ENCODE results near the gene ZC3H14. TPM values are rescaled to one million over a fixed set of nuclear protein-coding genes. Genes with fewer than 3 reads are reported as not detected.
"Not testable (repeated sequence)": the region's sequence is repeated elsewhere in the genome, so short reads cannot be mapped to it uniquely, and the experiment has no call there.

ZC3H14 gene
- total RNA-seq, 4 donors from 2014 or later, result 52.8 to 71.4 (median 59.3) TPM

DNA sequence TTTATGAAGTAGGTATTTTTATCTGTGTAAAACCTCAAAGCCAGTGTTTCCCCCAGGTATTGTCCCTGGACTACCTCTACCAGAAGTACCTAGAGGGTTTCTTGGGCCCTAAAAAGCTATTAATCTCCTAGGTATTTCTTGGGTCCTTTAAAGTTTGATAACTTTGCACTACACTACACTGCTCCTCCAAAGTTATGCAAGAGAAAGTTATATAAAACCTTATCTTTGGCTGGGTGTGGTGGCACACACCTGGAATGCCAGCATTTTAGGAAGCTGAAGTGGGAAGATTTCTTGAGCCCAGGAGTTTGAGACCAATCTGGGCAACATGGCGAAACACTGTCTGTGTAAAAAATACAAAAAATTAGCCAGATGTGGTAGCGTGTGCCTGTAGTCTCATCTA lies 42.9 kb upstream of the ZC3H14 start:
- DNase-seq (ENCODE audit: low spot score in 2 of 2), result no peak
- Histone ChIP-seq H3K36me3 (peaks cover 0 to 20% (median 0%) of the 10 kb centered on the region in 3 donors), H3K4me1 (peaks cover 0 to 32% (median 0%) of the 10 kb centered on the region in 4 donors), H3K9me3 (peaks cover 0 to 10% (median 1%) of the 10 kb centered on the region in 4 donors), H3K4me3 (no peak overlapping the region), H3K27ac (peak overlapping the region in 1 of 4 donors; percentile 34), H3K27me3 (no peaks in the 10 kb centered on the region)
- 67 to 70% methylated on average over 2 of the region's 2 CpGs for WGBS, 2 donors
- TF ChIP-seq EP300 (IDR thresholded peaks at IDR 0.05) (no peak), POLR2A (IDR thresholded peaks at IDR 0.05) (no peak)
- TF ChIP-seq, protein P1, sequence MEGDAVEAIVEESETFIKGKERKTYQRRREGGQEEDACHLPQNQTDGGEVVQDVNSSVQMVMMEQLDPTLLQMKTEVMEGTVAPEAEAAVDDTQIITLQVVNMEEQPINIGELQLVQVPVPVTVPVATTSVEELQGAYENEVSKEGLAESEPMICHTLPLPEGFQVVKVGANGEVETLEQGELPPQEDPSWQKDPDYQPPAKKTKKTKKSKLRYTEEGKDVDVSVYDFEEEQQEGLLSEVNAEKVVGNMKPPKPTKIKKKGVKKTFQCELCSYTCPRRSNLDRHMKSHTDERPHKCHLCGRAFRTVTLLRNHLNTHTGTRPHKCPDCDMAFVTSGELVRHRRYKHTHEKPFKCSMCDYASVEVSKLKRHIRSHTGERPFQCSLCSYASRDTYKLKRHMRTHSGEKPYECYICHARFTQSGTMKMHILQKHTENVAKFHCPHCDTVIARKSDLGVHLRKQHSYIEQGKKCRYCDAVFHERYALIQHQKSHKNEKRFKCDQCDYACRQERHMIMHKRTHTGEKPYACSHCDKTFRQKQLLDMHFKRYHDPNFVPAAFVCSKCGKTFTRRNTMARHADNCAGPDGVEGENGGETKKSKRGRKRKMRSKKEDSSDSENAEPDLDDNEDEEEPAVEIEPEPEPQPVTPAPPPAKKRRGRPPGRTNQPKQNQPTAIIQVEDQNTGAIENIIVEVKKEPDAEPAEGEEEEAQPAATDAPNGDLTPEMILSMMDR (IDR thresholded peaks at IDR 0.05), result no peak

DNA sequence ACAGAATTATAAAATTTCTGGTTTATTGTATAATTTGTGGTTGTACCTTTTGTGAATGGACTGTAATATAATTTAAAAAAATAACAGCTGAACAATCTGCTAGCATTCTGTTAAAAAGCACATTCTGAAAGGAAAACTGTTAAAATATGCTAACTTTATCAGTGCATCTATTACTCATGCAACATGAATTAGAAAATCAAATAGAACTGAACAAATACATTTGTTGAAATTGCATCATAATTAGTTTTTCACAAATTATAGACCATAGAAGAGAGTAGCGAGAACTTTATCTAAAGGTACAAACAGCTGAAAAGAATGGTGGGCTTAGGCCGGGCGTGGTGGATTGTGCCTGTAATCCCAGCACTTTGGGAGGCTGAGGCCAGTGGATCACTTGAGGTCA lies 41.0 kb upstream of the ZC3H14 start:
- Histone ChIP-seq H3K27me3 (no peaks in the 10 kb centered on the region), H3K4me3 (no peak overlapping the region), H3K9me3 (peaks cover 0 to 10% (median 1%) of the 10 kb centered on the region in 4 donors), H3K4me1 (peaks cover 0 to 29% (median 2%) of the 10 kb centered on the region in 4 donors), H3K36me3 (peaks cover 0 to 15% (median 0%) of the 10 kb centered on the region in 3 donors), H3K27ac (no peak overlapping the region)
- 62 to 64% methylated on average over 3 of the region's 3 CpGs for WGBS, 2 donors
- TF ChIP-seq EP300 (IDR thresholded peaks at IDR 0.05) (no peak), POLR2A (IDR thresholded peaks at IDR 0.05) (no peak)
- TF ChIP-seq, protein P1 (IDR thresholded peaks at IDR 0.05), result no peak
- no peak for DNase-seq (ENCODE audit: low spot score in 2 of 2)

DNA sequence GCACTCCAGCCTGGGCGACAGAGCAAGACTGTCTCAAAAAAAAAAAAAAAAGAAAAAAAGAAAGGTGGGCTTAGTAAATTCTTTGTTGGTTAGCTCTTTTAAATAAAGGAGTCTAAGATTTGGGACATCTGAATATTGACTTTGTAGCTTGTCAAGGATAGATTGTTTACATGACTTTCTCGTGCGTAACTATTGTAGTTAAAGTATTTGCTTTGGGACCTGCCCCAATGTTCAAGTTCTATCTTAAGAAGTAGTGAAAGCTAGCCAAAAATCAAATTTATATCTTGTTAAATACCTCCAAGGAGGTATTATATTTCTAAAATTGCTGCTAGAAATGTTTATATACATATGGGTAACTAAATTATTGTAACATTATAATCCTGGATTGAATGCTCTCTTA lies 40.4 kb upstream of the ZC3H14 start:
- no peak overlapping the region for H3K27ac ChIP-seq
- no peak overlapping the region for H3K4me3 ChIP-seq

DNA sequence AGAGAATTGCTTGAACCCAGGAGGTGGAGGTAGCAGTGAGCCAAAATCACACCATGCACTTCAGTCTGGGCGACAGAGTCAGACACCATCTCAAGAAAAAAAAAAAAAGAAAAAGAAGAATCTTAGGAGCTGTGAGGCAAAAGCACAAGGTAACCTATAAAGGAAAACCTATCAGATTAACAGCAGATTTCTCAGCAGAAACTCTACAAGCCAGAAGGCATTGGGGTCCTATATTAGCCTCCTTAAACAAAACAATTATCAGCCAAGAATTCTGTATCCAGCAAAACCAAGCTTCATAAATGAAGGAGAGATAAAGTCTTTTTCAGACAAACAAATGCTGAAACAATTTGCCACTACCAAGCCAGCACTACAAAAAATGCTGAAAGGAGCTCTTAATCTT lies 32.9 kb upstream of the ZC3H14 start:
- DNase-seq (ENCODE audit: low spot score in 2 of 2); H3K4me1 ChIP-seq; H3K27ac ChIP-seq; H3K27me3 ChIP-seq; H3K4me3 ChIP-seq: not testable (repeated sequence)
- 100% methylated on average over 1 of the region's 1 CpG for WGBS, 2 donors
- Histone ChIP-seq H3K36me3 (peaks cover 0 to 41% (median 0%) of the 10 kb centered on the region in 3 donors), H3K9me3 (peaks cover 0 to 14% (median 0%) of the 10 kb centered on the region in 4 donors)

More for the DNA sequence above, 40.4 kb upstream of the ZC3H14 start:
- H3K36me3 ChIP-seq, result peaks cover 0 to 15% (median 0%) of the 10 kb centered on the region in 3 donors
- peaks cover 0 to 27% (median 2%) of the 10 kb centered on the region in 4 donors for H3K4me1 ChIP-seq
- TF ChIP-seq POLR2A (IDR thresholded peaks at IDR 0.05), result no peak
- no peak for TF ChIP-seq EP300 (IDR thresholded peaks at IDR 0.05)
- TF ChIP-seq, protein P1 (IDR thresholded peaks at IDR 0.05), result no peak
- H3K27me3 ChIP-seq, result no peaks in the 10 kb centered on the region
- no peak for DNase-seq (ENCODE audit: low spot score in 2 of 2)
- peaks cover 0 to 10% (median 1%) of the 10 kb centered on the region in 4 donors for H3K9me3 ChIP-seq
- 62 to 67% methylated on average over 3 of the region's 3 CpGs for WGBS, 2 donors

DNA sequence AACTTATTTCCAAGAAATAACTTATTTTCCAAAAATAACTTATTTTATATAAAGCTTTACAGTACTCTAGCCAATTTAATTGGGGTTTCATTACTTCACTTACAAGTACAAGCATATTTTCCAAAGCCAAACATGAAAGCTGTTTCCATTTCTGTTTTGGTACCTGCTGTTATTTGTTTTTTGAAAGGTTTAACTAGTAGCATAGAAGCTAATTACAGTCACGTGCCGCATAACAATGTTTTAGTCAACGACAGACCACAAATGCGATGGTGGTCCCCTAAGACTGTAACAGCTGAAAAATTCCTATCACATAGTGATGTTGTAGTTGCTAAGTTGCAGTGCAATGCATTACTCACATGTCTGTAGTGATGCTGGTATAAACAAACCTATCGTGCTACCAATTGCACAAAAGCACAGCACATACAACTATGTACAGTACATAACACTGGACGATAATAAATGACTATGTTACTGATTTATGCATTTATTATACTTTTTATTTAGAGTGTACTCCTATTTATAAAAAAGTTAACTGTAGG lies 29.7 kb upstream of the ZC3H14 start:
- WGBS, 2 donors, result 93 to 95% methylated on average over 6 of the region's 6 CpGs
- TF ChIP-seq POLR2A (IDR thresholded peaks at IDR 0.05) (no peak), EP300 (IDR thresholded peaks at IDR 0.05) (no peak)
- TF ChIP-seq, protein P1 (IDR thresholded peaks at IDR 0.05), result no peak
- Histone ChIP-seq H3K27ac (no peak overlapping the region), H3K36me3 (peaks cover 0 to 44% (median 0%) of the 10 kb centered on the region in 3 donors), H3K9me3 (peaks cover 0 to 14% (median 0%) of the 10 kb centered on the region in 4 donors), H3K4me1 (peaks cover 0 to 17% (median 0%) of the 10 kb centered on the region in 4 donors), H3K27me3 (no peaks in the 10 kb centered on the region), H3K4me3 (no peak overlapping the region)
- no peak for DNase-seq (ENCODE audit: low spot score in 2 of 2)

Measured in tibial nerve (tissue), 4 donors.